ENCODE results near the gene TSPAN5.

TSPAN5 gene

GRCh38 chr4:98565681-98566301 lies 92.6 kb downstream of the TSPAN5 start:
- Histone ChIP-seq H3K27me3 (ENCODE audit: insufficient read depth, poor library complexity, severe bottlenecking) (no peaks in the 10 kb centered on the region), H3K4me3 (replicated peaks; ENCODE audit: insufficient read depth, low read length) (no peak overlapping the region), H3K27ac (replicated peaks) (no peak overlapping the region)
- TF ChIP-seq GABPA (IDR thresholded peaks at IDR 0.05; ENCODE audit: low read depth) (no peak), SPI1 (IDR thresholded peaks at IDR 0.05; ENCODE audit: borderline replicate concordance, low read depth) (no peak), REST (IDR thresholded peaks at IDR 0.05; ENCODE audit: insufficient replicate concordance, low read depth) (no peak), CTCF (IDR thresholded peaks at IDR 0.05; ENCODE audit: insufficient read depth, low read length) (no peak), POLR2AphosphoS5 (IDR thresholded peaks at IDR 0.05; ENCODE audit: low read depth) (no peak)
- no peak for DNase-seq (ENCODE audit: low read depth in 1 of 2, low spot score in 1 of 2)

DNA sequence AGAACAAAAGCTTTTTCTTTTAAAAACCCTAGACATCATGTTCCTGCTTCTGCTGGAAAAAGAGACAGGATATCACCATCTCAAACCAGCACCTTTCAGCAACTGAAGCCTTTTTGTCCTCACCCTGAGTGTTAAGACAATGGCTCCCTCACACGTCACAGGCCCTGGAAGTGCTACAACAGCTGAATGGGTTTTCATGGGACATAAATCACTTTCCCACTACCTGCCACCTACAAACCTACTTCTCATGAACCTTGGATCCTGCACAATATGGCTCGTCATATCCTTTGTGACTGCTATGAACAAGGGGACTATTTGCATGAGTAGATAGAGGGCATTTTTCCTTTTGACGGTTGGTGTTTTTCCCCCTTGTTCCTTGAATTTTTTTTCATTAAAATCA lies 93.6 kb downstream of the TSPAN5 start:
- Histone ChIP-seq H3K4me3 (replicated peaks; ENCODE audit: insufficient read depth, low read length) (no peak overlapping the region), H3K27me3 (ENCODE audit: insufficient read depth, poor library complexity, severe bottlenecking) (no peaks in the 10 kb centered on the region), H3K27ac (replicated peaks) (no peak overlapping the region)
- no peak for DNase-seq (ENCODE audit: low read depth in 1 of 2, low spot score in 1 of 2)
- TF ChIP-seq GABPA (IDR thresholded peaks at IDR 0.05; ENCODE audit: low read depth) = no peak
- TF ChIP-seq SPI1 (IDR thresholded peaks at IDR 0.05; ENCODE audit: borderline replicate concordance, low read depth) = no peak
- no peak for TF ChIP-seq CTCF (IDR thresholded peaks at IDR 0.05; ENCODE audit: insufficient read depth, low read length)
- no peak for TF ChIP-seq REST (IDR thresholded peaks at IDR 0.05; ENCODE audit: insufficient replicate concordance, low read depth)

DNA sequence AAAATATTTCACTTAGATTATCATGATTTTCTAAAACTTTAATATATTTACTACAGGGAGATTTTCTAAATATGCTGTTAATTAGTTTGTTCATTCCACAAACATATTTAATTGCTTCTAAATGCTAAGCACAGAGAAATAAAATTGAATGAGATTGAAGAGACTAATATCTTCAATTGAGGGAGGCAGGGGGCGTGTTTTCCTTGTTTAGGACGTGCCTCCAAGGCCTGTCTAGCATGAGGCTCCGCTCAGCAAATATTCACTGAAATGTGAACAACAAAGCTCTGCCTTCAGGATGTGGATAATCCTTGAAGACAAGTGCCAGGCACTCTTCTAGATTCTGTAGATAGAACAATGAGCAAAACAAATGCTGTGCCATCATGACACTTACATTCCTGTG lies 98.1 kb downstream of the TSPAN5 start:
- Histone ChIP-seq H3K4me3 (replicated peaks; ENCODE audit: insufficient read depth, low read length) (no peak overlapping the region), H3K27me3 (ENCODE audit: insufficient read depth, poor library complexity, severe bottlenecking) (no peaks in the 10 kb centered on the region), H3K27ac (replicated peaks) (no peak overlapping the region)
- DNase-seq (ENCODE audit: low read depth in 1 of 2, low spot score in 1 of 2) = no peak
- TF ChIP-seq CTCF (IDR thresholded peaks at IDR 0.05; ENCODE audit: insufficient read depth, low read length) = no peak
- TF ChIP-seq SPI1 (IDR thresholded peaks at IDR 0.05; ENCODE audit: borderline replicate concordance, low read depth) = no peak
- TF ChIP-seq REST (IDR thresholded peaks at IDR 0.05; ENCODE audit: insufficient replicate concordance, low read depth) = no peak
- no peak for TF ChIP-seq GABPA (IDR thresholded peaks at IDR 0.05; ENCODE audit: low read depth)
- TF ChIP-seq POLR2AphosphoS5 (IDR thresholded peaks at IDR 0.05; ENCODE audit: low read depth) = no peak

Measured in HL-60 (cell line).